GM18505 (cell line): Measurements from ENCODE around the gene ZNF362.

Source experiments
- ATAC-seq: cut with Tn5 transposase; IDR thresholded peaks from one replicate; pipeline ENCODE4 v1.9.1; 2021; ENCODE audit not compliant: unreplicated experiment
- POLR2A ChIP-seq: IDR thresholded peaks from 4 replicates; pipeline ENCODE4 v1.6.1; 2011; ENCODE audit warnings: borderline replicate concordance; ENCODE audit not compliant: insufficient read depth, insufficient read length; ENCODE audit errors: extremely low read depth

ZNF362 gene

GRCh38 chr1:33255347-33256220 lies 708 bp upstream of the ZNF362 start:
- peak; percentile 66 for TF ChIP-seq POLR2A
- ATAC-seq: no peak

GRCh38 chr1:33256221-33256470 lies 146 bp upstream of the ZNF362 start:
- no peak for ATAC-seq
- no peak for TF ChIP-seq POLR2A

- no peak for TF ChIP-seq POLR2A
- no peak for ATAC-seq
Observed at GRCh38 chr1:33257207-33257771, 997 bp downstream of the ZNF362 start.

GRCh38 chr1:33257772-33258712 lies 1.8 kb downstream of the ZNF362 start:
- no peak for TF ChIP-seq POLR2A
- ATAC-seq: no peak

GRCh38 chr1:33258788-33259274 lies 2.5 kb downstream of the ZNF362 start:
- TF ChIP-seq POLR2A: no peak
- ATAC-seq: no peak

GRCh38 chr1:33259879-33260278 lies 3.6 kb downstream of the ZNF362 start:
- no peak for ATAC-seq

GRCh38 chr1:33260439-33260838 lies 4.1 kb downstream of the ZNF362 start:
- TF ChIP-seq POLR2A: no peak
- no peak for ATAC-seq

More at GRCh38 chr1:33259879-33260278, 3.6 kb downstream of the ZNF362 start:
- no peak for TF ChIP-seq POLR2A

- ATAC-seq: no peak
Observed at GRCh38 chr1:33261344-33261743, 5.1 kb downstream of the ZNF362 start.

GRCh38 chr1:33263890-33264504 lies 7.7 kb downstream of the ZNF362 start:
- ATAC-seq: no peak
- no peak for TF ChIP-seq POLR2A

More at GRCh38 chr1:33261344-33261743, 5.1 kb downstream of the ZNF362 start:
- TF ChIP-seq POLR2A: no peak

GRCh38 chr1:33265780-33266605 lies 9.7 kb downstream of the ZNF362 start:
- no peak for ATAC-seq
- no peak for TF ChIP-seq POLR2A

- no peak for TF ChIP-seq POLR2A
- no peak for ATAC-seq
Observed at GRCh38 chr1:33266766-33267165, 10.5 kb downstream of the ZNF362 start.
